ENCODE data around the gene CEP152.

CEP152 gene

DNA sequence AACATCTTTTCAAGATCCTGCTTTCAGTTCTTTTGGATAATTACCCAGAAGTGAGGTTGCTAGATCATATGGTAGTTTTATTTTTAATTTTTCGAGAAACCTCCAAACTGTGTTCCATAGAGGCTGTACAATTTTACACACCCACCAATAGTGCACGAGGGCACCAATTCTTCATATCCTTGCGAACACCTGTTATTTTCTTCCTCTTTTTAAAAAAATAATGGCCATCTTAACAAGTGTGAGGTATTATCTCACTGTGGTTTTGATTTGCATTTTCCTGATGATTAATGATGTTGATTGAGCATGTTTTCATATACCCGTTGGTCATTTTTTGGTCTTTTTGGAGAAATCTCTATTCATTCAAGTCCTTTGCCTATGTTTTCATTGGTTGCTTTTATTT is 17.6 kb upstream of the CEP152 start:
- H3K4me3 ChIP-seq (ENCODE audit: low read depth, low read length) = no peak overlapping the region
- no peak for DNase-seq (ENCODE audit: low read depth)
- TF ChIP-seq, protein P1, sequence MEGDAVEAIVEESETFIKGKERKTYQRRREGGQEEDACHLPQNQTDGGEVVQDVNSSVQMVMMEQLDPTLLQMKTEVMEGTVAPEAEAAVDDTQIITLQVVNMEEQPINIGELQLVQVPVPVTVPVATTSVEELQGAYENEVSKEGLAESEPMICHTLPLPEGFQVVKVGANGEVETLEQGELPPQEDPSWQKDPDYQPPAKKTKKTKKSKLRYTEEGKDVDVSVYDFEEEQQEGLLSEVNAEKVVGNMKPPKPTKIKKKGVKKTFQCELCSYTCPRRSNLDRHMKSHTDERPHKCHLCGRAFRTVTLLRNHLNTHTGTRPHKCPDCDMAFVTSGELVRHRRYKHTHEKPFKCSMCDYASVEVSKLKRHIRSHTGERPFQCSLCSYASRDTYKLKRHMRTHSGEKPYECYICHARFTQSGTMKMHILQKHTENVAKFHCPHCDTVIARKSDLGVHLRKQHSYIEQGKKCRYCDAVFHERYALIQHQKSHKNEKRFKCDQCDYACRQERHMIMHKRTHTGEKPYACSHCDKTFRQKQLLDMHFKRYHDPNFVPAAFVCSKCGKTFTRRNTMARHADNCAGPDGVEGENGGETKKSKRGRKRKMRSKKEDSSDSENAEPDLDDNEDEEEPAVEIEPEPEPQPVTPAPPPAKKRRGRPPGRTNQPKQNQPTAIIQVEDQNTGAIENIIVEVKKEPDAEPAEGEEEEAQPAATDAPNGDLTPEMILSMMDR (IDR thresholded peaks at IDR 0.05; ENCODE audit: low read depth, low read length, missing control alignments) = no peak

DNA sequence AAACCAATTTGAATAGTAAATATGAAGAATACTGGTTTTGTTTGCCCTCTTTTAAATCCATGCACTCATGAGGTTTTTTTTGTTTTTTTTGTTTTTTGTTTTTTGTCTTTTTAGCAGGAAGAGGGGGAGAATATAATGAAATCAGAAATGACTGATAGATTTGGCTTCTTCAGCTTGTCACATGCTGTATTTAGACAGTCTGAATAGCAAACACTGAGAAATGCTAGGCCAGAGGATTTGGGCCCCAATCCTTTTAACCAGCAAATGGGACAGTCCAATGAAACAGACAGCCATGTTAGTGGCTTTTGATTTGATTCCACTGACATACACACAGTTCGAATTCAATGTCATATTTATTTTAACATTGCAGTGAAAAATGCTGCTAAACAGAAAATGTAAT is 14.2 kb upstream of the CEP152 start:
- no peak overlapping the region for H3K4me3 ChIP-seq (ENCODE audit: low read depth, low read length)
- no peak for DNase-seq (ENCODE audit: low read depth)
- TF ChIP-seq, protein P1 (IDR thresholded peaks at IDR 0.05; ENCODE audit: low read depth, low read length, missing control alignments) = no peak

DNA sequence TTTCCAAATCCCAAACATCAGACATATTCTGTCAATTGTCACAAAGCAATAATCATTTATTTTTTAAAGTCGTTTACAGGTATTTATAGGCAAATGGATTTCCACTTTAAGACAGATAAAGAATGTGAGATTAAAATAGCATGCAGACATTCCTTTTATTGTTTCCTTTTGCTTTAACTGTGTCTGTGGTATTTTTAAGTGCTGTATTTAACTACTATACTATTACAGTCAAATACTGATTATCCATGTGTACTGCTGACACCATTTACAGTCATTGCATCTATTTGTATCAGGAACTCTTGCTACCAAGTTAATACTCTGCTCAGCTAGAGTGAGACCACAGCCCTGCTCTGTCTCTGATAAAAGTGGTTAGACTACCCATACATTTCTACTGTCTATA is 12.8 kb upstream of the CEP152 start:
- DNase-seq (ENCODE audit: low read depth) = no peak
- no peak overlapping the region for H3K4me3 ChIP-seq (ENCODE audit: low read depth, low read length)
- TF ChIP-seq, protein P1 (IDR thresholded peaks at IDR 0.05; ENCODE audit: low read depth, low read length, missing control alignments) = no peak

DNA sequence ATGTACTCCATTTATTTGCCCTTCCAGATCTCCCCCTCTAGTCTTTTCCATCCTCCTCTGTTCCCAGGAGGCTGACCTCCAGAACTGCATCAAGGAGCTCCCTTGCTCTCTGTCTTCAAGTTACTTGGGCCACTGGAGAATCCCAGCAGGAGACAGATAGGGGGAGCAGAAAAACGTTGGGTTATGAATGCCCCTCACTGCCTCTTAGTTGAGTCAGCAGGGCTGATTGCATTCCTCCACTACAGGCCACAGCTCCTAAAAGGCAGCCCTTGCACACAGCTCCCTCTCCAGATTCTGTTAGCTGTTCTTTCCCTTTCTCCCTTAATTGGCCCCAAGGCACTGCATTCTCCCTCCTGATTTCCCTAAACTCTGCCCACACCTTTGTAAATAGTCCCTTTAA is 12.4 kb upstream of the CEP152 start:
- no peak for DNase-seq (ENCODE audit: low read depth)
- TF ChIP-seq, protein P1 (IDR thresholded peaks at IDR 0.05; ENCODE audit: low read depth, low read length, missing control alignments) = no peak
- no peak overlapping the region for H3K4me3 ChIP-seq (ENCODE audit: low read depth, low read length)

DNA sequence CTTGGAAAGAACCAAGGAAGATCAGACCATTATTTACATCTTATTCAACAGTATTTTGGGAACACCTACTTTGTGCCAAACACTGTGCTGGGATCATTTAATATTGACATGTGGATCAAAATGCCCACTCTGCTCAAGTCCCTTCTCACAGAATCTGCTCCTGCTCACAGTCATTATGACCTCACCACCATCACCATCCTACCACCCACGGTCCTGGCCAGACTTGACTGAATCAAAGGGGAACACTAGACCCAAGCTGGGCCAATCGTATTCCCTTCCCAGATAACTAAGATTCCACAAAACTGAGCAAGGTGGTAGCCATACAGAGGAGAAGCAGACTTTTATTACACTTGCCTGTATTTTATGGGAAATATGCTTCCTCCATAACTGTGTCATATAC is 3.4 kb upstream of the CEP152 start:
- DNase-seq (ENCODE audit: low read depth) = no peak
- TF ChIP-seq, protein P1 (IDR thresholded peaks at IDR 0.05; ENCODE audit: low read depth, low read length, missing control alignments) = no peak

DNA sequence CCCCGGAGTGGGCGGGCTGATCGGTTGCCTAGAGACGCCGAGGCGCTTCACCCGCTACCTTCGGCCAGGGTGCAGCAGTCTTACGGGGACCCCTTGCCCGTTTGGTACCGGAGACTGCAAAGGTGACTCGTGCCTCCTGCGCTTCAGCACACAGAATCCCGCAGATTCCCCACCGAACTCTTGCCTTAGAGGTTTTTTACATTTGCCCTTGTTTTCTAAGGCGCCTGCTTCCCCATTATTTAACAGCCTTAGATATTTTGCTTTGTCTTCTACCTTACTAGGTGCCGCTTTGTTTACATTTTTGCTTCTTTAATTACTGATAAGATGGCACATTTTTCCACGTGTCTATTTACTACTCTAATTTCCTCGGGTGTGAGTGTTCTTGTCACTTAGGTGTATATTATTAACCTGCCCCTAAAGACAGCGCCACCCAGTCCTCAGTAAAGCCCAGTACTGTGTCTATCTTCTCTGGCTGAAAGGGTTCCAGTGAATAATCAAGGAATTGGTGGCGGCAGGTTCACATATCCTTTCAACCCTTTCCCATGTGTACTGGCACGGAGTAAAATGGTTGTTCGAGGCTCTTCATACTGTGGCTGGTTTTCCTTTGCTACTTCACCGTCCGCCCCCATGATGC is 573 bp upstream of the CEP152 start:
- peak overlapping the region; percentile 94 for H3K4me3 ChIP-seq (ENCODE audit: low read depth, low read length)
- no peak for DNase-seq (ENCODE audit: low read depth)

More for the DNA sequence above, 3.4 kb upstream of the CEP152 start:
- no peak overlapping the region for H3K4me3 ChIP-seq (ENCODE audit: low read depth, low read length)

More for the DNA sequence above, 573 bp upstream of the CEP152 start:
- TF ChIP-seq, protein P1 (IDR thresholded peaks at IDR 0.05; ENCODE audit: low read depth, low read length, missing control alignments) = no peak

Data from GM12864 (cell line).